Effector CD8-positive, alpha-beta T cell (primary cell): ENCODE results near the gene PAK1.

Source experiments
- DNase-seq: peaks from one replicate; lab custom pipeline; 2025; lab: John Stamatoyannopoulos, UW

PAK1 gene

DNA sequence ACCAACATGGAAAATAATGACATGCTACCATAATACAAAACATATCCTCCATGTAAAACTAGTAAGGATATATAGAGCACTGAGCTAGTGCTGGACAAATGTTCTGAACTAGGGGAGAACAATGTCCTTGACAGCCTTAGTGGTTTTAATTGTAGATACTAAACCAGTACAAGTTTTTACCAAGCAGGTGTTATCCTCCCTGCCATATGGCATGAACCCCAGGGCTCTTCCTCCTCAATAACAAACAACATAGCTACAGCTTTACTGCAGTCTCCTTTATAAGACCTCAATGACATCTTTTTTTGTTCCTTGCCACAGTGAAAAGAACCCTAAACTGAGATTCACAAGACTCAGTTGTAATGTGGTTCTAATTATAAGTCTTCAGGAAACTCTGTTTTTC lies 102.2 kb downstream of the PAK1 start:
- DNase-seq, result no peak

GRCh38 chr11:77370217-77370616 lies 103.7 kb downstream of the PAK1 start:
- no peak for DNase-seq

GRCh38 chr11:77361184-77361583 lies 112.7 kb downstream of the PAK1 start:
- no peak for DNase-seq

GRCh38 chr11:77359481-77359880 lies 114.4 kb downstream of the PAK1 start:
- DNase-seq, result no peak

GRCh38 chr11:77353131-77353530 lies 120.8 kb downstream of the PAK1 start:
- no peak for DNase-seq

- DNase-seq, result no peak
These were observed 122.5 kb downstream of the PAK1 start for GRCh38 chr11:77351281-77351886.

DNA sequence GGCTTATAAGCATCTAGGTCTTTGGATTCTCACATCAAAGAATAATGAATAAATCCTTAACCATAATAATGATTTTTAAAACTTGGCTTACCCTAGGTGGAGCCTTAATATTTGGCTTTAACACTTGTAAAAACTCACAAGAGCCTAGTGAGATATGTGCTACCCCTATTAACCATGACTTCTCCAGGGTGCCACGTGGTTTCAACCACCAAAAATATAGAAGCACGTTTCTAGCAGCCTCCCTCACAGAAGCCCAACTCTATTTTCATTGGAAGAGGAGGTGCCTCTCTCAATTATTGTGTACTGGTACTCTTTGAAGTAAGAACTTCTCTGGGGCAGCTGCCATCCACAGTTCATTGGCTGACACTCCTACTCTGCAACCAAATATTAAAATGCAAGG lies 125.9 kb downstream of the PAK1 start:
- no peak for DNase-seq

GRCh38 chr11:77346906-77347603 lies 126.8 kb downstream of the PAK1 start:
- no peak for DNase-seq

DNA sequence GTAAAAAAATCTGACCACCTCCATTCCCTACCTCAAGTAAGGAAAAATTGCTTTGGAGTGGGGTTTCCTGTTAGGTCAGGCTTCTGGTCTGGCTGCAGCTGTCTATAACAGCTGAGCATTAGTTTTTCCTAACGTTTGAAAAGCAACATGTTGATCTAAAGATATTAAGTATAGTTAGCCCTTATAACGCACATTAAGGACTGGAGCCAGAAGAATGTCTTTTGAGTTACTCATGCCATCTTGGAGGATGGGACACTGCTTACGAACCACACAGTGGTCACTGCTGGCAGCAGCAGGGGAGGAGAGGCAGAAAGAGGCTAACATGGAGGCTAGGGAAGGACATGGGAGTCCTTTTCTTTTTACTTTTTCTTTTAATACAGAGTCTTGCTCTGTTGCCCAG lies 128.3 kb downstream of the PAK1 start:
- no peak for DNase-seq

- DNase-seq, result no peak
These were observed 133.4 kb downstream of the PAK1 start for GRCh38 chr11:77340501-77340900.

DNA sequence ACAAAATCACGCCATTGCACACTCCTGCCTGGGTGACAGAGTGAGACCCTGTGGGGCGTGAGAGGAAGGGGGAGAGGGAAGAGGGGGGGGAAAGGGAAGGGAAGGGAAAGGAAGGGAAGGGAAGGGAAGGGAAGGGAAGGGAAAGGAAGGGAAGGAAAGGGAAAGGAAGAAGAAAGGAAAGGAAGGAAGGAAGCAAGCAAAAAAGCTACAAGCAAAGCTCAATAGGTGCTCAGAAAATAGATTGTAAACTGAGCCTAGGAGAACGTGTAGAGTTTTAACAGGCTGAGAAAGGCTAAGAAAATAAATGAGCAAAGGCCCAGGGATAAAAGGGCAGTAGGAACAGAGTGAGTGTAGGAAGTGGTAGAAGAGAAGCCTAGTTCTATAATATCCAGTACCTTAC lies 141.6 kb downstream of the PAK1 start:
- DNase-seq, result no peak

DNA sequence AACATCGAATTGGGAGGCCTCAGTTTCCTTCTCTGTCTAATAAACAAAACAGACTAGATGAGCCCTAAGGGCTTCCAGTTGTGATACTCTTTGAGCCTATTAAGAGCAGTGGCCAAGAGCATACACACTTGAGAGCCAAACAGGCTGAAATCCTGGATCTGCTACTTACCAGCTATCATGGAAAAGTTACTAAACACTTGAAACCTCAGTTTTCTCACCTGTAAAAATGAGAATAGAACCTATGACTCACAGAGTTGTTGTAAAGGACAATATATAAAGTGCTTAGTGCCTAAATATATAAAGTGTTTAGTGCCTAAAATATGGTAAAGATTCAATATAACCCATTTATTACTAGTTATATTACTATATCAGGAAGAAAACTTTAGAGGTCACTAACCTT lies 148.7 kb downstream of the PAK1 start:
- DNase-seq, result no peak

- DNase-seq, result no peak
These were observed 149.4 kb downstream of the PAK1 start for GRCh38 chr11:77324508-77324907.

- no peak for DNase-seq
These were observed 150.8 kb downstream of the PAK1 start for GRCh38 chr11:77322926-77323590.

- no peak for DNase-seq
These were observed 151.4 kb downstream of the PAK1 start for GRCh38 chr11:77322506-77322905.

DNA sequence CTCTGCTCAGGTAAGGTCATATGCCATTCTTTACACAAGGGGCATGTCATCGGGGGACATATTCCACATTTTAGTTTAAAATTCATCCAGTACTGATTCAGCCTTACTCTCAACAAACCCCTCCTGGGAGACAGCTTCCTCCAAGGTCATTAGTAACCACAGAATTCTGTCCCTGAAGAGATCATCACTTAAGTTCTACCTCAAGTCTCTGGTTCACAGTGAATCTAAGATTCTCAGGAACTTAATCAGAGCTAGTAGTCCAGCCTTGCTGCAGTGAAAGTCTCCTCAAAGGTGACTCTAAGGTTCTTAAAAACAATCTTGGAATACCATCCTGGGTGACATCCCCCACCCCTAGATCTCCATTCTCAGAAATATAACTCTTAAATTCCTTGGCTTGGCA lies 153.5 kb downstream of the PAK1 start:
- DNase-seq, result no peak

- no peak for DNase-seq
These were observed 155.3 kb downstream of the PAK1 start for GRCh38 chr11:77318600-77318999.

- no peak for DNase-seq
These were observed 157.1 kb downstream of the PAK1 start for GRCh38 chr11:77316733-77317342.

DNA sequence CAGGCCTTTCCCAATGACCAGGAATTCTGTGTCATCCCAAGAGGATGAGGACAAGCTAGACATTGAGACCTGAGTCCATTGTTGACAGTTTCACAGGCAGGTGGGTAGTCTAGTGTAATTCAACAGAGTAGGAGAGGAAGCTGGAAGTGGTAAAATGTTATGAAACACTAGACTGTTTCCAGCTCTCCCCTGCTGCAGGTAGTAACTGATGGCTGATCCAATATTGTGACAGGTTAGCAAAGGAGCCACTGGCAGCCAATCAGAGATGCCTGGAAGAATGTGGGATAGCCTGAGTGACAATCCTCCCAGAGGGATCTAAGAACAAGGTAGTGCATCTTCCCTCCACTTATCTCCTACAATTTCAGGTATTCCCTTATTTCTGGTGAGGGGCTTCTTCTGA lies 161.8 kb downstream of the PAK1 start:
- no peak for DNase-seq

DNA sequence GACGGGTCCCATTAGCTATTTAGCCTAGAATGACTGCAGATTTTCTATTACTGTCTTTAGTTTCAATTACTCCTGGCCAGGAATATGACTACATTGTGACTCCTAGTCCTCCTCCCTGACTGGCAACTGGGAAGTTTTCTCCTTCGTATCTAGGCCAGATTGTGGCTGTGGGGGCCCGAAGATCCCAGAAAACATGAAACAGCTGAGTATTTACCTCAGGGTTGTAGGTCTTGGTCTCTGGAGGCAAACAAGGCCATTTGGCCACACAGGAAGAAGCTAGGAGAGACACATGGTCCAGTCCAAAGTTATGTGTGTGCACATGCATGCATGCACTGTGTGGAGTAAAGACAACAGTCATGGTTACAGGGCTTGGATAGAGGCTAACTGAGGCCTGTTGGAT lies 162.2 kb downstream of the PAK1 start:
- DNase-seq, result no peak

- DNase-seq, result no peak
These were observed 163.2 kb downstream of the PAK1 start for GRCh38 chr11:77310721-77311120.

DNA sequence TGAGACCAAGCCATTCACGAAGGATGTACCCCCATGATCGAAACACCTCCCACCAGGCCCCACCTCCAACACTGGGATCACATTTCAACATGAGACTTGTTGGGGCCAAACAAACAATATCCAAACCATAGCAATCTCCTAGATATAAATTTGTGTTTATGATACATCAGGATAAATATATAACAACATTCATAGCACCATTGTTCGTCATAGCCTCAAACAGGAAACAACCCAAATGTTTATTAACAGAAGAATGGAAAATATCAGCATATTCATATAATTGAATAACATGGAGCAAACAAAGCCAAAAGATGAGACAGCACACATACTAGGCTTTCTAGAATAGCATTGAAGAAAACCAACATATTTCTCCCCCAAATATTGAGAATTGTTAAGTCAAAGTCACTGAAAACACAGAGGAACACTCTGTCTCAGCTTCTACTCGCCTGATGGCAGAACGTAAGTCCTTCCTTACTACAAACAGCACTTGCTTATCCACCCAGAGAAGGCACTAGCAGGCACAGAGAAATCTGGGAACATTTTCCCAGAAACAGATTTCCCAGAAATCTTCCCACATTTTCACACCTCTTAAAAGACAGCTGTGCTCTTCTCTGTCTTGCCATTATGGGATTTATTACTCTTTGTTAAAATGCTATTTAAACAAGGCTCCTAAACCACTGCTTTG lies 164.4 kb downstream of the PAK1 start:
- DNase-seq, result no peak
